Measurements from ENCODE around the gene LRRC7. TPM values are rescaled to one million over a fixed set of nuclear protein-coding genes. Genes with fewer than 3 reads are reported as not detected.

Gene LRRC7
- total RNA-seq, 4 donors from 2014 or later: under 0.01 TPM; not detected in 3

DNA sequence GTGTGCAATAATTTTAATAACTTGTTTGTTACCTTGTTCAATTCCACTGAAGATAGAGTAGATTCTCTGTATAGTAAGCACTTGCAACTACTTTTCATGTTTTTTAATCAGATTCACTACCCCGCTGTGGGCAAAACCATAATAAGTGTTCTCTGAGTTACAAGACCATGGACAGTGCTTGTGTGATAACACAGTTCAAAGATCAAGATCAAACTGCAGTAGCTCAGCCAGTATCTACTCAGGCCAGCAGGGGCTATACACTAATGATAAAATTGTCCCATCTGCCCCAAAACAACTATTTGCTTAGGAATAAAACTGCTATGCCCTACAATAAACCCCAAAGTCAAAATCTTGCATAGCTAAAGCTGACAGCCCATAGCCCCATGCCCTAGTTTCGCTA is 129.6 kb downstream of the LRRC7 start:
- Histone ChIP-seq H3K27ac (no peak overlapping the region), H3K36me3 (no peaks in the 10 kb centered on the region), H3K4me1 (no peaks in the 10 kb centered on the region), H3K4me3 (no peak overlapping the region), H3K27me3 (no peaks in the 10 kb centered on the region), H3K9me3 (no peaks in the 10 kb centered on the region)
- 90 to 100% methylated on average over 2 of the region's 2 CpGs for WGBS, 2 donors
- intact Hi-C loops (cut with DNase I): no loop called here
- TF ChIP-seq, protein P1, sequence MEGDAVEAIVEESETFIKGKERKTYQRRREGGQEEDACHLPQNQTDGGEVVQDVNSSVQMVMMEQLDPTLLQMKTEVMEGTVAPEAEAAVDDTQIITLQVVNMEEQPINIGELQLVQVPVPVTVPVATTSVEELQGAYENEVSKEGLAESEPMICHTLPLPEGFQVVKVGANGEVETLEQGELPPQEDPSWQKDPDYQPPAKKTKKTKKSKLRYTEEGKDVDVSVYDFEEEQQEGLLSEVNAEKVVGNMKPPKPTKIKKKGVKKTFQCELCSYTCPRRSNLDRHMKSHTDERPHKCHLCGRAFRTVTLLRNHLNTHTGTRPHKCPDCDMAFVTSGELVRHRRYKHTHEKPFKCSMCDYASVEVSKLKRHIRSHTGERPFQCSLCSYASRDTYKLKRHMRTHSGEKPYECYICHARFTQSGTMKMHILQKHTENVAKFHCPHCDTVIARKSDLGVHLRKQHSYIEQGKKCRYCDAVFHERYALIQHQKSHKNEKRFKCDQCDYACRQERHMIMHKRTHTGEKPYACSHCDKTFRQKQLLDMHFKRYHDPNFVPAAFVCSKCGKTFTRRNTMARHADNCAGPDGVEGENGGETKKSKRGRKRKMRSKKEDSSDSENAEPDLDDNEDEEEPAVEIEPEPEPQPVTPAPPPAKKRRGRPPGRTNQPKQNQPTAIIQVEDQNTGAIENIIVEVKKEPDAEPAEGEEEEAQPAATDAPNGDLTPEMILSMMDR (IDR thresholded peaks at IDR 0.05): no peak
- no peak for TF ChIP-seq POLR2A (IDR thresholded peaks at IDR 0.05)
- DNase-seq: no peak

DNA sequence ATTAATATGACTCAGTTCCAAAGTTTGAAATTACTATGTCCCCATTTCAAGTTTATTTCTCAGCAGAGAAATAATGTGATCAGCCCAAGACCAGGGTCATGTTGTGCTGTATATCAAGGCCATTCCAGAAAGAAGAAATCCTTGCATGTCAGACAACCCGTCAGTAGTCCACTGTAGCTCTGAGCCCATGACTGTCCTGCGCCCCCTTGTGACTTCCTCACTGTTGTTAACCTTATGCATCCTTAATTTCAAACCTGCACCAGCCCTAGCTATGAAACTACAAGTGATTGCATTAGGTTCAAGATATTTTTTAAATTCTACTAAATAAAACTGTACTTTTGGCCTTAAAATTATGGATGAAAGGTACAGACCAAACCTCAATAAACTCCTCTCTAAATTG is 133.0 kb downstream of the LRRC7 start:
- no peaks in the 10 kb centered on the region for H3K9me3 ChIP-seq
- no peaks in the 10 kb centered on the region for H3K36me3 ChIP-seq
- 72 to 76% methylated on average over 2 of the region's 2 CpGs for WGBS, 2 donors
- no peaks in the 10 kb centered on the region for H3K4me1 ChIP-seq
- TF ChIP-seq, protein P1 (IDR thresholded peaks at IDR 0.05): no peak
- TF ChIP-seq POLR2A (IDR thresholded peaks at IDR 0.05): no peak
- no peak for DNase-seq
- H3K27me3 ChIP-seq: no peaks in the 10 kb centered on the region
- no peak overlapping the region for H3K4me3 ChIP-seq
- intact Hi-C loops (cut with DNase I): no loop called here
- H3K27ac ChIP-seq: no peak overlapping the region

DNA sequence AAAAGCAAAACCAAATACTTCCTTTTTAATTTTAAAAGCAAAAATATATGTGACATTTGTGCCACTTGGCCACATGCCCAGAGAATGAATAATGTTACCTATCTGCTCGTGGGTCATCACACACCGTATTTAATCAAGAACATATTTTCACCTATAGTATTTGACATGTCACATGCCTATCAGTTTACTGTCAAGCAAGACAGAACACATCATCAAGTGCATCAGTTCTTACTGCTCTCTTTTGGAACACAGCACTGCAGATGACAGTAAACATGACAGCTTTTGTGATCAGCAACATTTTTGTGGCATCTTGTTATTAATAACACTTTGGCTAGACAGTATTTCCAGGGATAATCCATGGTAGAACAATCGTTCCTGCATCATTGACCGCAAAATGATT is 134.4 kb downstream of the LRRC7 start:
- Histone ChIP-seq H3K4me1 (peaks cover 0 to 5% (median 0%) of the 10 kb centered on the region in 3 donors), H3K4me3 (no peak overlapping the region), H3K9me3 (no peaks in the 10 kb centered on the region), H3K27ac (no peak overlapping the region), H3K27me3 (no peaks in the 10 kb centered on the region), H3K36me3 (no peaks in the 10 kb centered on the region)
- intact Hi-C loops (cut with DNase I): no loop called here
- DNase-seq: no peak
- no peak for TF ChIP-seq POLR2A (IDR thresholded peaks at IDR 0.05)
- TF ChIP-seq, protein P1 (IDR thresholded peaks at IDR 0.05): no peak
- whole genome bisulfite sequencing, 2 donors: 35 to 44% methylated on average over 4 of the region's 4 CpGs

DNA sequence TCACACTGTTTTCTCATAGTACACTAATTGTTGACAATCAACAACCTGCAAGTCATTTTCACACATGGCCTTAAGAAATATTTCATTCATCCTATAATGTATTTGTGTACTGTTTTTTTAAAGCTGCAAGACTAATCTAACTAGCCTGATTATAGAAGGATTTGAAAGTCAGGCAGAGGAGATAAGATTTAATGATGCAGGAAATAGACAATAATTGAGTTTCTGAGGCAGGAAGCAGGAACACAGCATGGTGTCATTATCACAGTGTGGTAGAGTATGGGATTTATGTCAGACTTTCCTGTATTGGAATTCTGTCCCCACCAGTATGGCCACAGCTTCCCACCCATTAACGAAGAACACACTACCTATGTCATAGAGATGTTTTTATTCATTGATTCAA is 138.8 kb downstream of the LRRC7 start:
- peaks cover 0 to 8% (median 0%) of the 10 kb centered on the region in 3 donors for H3K4me1 ChIP-seq
- TF ChIP-seq, protein P1 (IDR thresholded peaks at IDR 0.05): no peak
- no peak for TF ChIP-seq POLR2A (IDR thresholded peaks at IDR 0.05)
- H3K9me3 ChIP-seq: no peaks in the 10 kb centered on the region
- no peak for DNase-seq
- WGBS, 2 donors: 71 to 82% methylated on average over 1 of the region's 1 CpG
- intact Hi-C loops (cut with DNase I): no loop called here
- no peak overlapping the region for H3K27ac ChIP-seq
- no peak overlapping the region for H3K4me3 ChIP-seq
- no peaks in the 10 kb centered on the region for H3K36me3 ChIP-seq
- H3K27me3 ChIP-seq: no peaks in the 10 kb centered on the region

DNA sequence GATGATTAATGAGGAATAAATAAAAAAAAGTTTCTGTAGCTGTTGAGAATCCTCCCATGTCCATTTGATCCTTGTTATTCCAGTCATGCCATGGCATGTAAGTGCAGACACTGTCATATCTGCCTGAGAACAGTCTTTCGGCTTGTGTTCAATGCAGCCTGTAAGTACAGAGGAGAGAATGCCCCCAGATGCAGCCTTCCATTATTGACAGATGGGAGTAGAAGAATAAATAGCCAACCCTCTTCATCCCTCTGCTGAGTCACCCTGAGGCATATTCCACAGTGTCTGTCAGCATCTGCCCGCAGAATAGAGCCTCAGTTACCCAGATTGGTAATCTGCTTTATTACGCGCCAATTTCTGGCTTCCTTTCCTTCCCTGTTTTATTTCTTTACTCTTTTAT is 139.4 kb downstream of the LRRC7 start:
- TF ChIP-seq, protein P1 (IDR thresholded peaks at IDR 0.05): no peak
- no peak for TF ChIP-seq POLR2A (IDR thresholded peaks at IDR 0.05)
- Histone ChIP-seq H3K27ac (no peak overlapping the region), H3K4me1 (peaks cover 0 to 8% (median 0%) of the 10 kb centered on the region in 3 donors), H3K27me3 (no peaks in the 10 kb centered on the region), H3K9me3 (no peaks in the 10 kb centered on the region), H3K36me3 (no peaks in the 10 kb centered on the region), H3K4me3 (no peak overlapping the region)
- intact Hi-C loops (cut with DNase I): no loop called here
- DNase-seq: no peak
- 77 to 89% methylated on average over 4 of the region's 4 CpGs for WGBS, 2 donors

Data from esophagus squamous epithelium (tissue), 5 donors.